ENCODE results near the gene TRMT10C. TPM values are rescaled to one million over a fixed set of nuclear protein-coding genes. Genes with fewer than 3 reads are reported as not detected.
"Not testable (repeated sequence)": the region's sequence is repeated elsewhere in the genome, so short reads cannot be mapped to it uniquely, and the experiment has no call there.

Gene TRMT10C
- total RNA-seq, 1 donor, result 45.4 TPM

DNA sequence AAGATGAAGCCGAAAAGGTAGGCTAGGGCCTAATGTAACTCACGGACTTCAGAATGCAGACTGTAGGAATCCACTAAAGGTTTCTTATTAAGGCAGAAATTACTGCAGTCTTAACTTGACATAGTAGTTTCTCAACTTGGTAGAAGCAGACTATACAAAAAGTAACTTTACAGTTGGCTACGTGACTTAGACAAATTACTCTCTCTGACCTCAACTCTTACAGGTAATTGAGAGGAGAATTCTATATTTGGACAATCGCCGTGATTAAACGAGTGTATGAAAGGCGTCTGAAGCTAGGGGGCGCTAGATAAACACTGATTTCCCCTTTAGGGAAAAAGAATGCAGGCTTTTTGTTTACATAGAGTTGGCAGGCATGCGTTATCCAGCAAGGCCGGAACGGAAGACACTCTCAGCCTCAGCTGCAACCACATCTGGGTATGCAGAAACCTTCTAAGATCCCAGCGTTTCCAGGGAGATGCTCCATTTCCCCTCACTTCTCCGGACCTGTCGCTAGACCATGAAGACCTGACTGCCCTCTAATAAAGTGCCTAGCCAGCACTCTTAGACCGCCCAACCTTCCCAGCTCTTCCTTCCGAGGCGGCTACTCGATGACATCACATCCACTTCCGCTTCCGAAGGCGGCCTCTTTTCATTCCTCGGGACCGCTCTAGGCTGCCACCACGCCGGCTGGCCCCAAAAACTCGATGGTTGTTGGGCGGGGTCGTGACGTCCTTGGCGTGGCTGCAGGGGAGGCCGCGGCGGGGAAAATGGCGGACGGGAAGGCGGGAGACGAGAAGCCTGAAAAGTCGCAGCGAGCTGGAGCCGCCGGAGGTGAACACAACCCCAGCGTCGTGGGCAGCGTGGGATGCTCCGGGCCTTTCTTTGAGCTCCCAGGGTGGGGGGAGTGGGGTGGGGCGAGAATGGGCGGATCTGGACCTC lies 12.1 kb downstream of the TRMT10C start, which contains the start of gene PCNP:
Gene PCNP, plus strand, starts transcription at position 732 of the 939 bp plus-strand sequence. Its CDS starts 36 bp downstream, at position 768.
- Histone ChIP-seq H3K27me3 (ENCODE audit: insufficient read depth, low read length) (no peaks in the 10 kb centered on the region), H3K4me3 (ENCODE audit: low read length) (peak within 1 kb of the TSS; percentile 80), H3K9me3 (ENCODE audit: low read depth, low read length) (no peaks in the 10 kb centered on the region), H3K4me1 (ENCODE audit: insufficient read depth, low read length) (peaks cover 30% of the 10 kb centered on the region)

DNA sequence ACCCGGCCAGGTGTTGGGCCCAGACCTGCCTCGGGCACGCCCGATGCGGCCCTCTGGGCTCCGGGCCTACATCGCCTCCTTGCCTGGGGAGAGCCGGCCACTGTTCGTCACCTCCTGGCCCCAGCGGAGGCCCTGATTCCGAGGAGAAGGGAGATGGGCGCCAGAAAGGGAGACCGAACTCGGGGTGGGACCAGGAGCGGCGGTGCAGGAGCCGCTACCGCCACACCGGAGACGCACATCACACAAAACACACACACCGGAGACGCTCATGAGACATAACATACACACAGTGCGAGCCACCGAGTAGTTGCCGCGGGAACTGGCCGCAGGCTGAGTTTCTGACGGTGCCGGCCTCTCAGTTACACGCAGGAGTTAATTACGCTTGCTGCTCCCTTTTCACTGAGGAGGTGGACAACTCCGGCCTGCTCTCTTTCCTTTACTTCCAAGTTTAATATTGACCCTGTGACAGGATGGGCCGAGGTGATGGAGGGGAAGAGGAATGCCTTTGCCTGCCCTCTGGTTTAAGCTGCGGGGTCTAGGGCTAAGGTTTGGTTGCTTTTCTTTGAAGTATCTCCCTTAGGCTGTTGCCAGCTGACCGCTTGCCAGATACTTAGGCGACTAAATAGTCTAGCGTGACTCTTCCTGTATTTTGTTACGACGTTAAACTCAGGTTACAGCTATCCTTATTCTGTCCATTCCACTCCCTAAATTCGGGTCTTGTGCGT lies 12.9 kb downstream of the TRMT10C start:
- H3K4me3 ChIP-seq (ENCODE audit: low read length), result peak overlapping the region; percentile 80
- H3K9me3 ChIP-seq (ENCODE audit: low read depth, low read length), result no peaks in the 10 kb centered on the region
- no peaks in the 10 kb centered on the region for H3K27me3 ChIP-seq (ENCODE audit: insufficient read depth, low read length)
- peaks cover 30% of the 10 kb centered on the region for H3K4me1 ChIP-seq (ENCODE audit: insufficient read depth, low read length)

DNA sequence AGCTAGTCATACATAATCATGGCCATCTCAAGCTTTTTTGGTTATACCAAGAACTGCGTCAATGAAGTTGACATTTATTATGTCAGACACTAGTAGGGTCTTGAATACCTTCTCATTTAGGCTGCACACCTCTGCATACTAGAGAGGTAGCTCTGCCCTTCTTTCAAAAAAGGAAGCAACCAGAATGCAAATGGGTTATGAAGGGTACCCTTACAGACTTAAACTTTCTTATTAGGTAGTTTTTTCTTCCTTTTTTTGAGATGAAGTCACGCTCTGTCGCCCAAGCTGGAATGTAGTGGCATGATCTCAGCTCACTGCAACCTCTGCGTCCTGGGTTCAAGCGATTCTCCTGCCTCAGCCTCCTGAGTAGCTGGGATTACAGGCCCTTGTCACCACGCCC lies 15.6 kb downstream of the TRMT10C start:
- Histone ChIP-seq H3K4me1 (ENCODE audit: insufficient read depth, low read length) (peaks cover 26% of the 10 kb centered on the region), H3K27me3 (ENCODE audit: insufficient read depth, low read length) (no peaks in the 10 kb centered on the region), H3K4me3 (ENCODE audit: low read length) (no peak overlapping the region), H3K9me3 (ENCODE audit: low read depth, low read length) (no peaks in the 10 kb centered on the region)

DNA sequence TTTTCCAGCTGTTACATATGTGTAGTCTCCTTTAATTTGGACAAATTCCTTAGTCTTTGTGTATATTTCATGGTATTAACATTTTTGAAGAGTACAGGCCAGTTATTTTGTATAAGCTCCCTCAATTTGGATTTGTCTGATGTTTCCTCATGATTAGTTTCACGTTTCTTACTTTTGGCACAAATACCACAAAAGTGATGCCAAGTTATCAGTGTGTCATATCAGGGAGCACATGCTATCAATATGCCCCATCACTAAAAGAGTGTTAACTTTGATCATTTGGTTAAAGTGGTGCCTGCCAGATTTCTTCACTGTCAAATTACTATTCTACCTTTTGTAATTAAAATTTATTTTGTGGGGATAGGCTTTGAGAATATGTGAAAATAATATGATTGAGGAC lies 26.9 kb downstream of the TRMT10C start:
- H3K9me3 ChIP-seq (ENCODE audit: low read depth, low read length), result no peaks in the 10 kb centered on the region
- no peak overlapping the region for H3K4me3 ChIP-seq (ENCODE audit: low read length)
- no peaks in the 10 kb centered on the region for H3K4me1 ChIP-seq (ENCODE audit: insufficient read depth, low read length)
- H3K27me3 ChIP-seq (ENCODE audit: insufficient read depth, low read length), result no peaks in the 10 kb centered on the region

DNA sequence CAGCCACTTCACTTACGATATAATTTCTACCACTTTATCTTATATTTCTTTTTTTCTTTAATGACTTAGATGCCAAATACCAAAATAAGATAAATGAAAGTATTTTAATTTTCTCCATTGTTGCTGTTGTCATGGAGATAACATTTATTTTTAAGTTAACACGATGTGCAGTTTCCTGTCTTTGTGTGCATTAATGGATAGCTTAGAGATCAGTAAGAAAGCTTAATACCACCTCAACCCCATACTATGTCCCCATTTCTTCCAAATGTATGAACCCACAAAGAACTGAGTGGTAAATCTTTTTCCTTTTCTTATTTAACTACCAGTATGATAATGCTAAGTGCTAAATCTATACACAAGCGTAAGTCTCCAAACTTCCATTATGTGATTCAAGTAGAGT lies 29.4 kb downstream of the TRMT10C start:
- H3K27me3 ChIP-seq (ENCODE audit: insufficient read depth, low read length), result no peaks in the 10 kb centered on the region
- H3K4me1 ChIP-seq (ENCODE audit: insufficient read depth, low read length), result no peaks in the 10 kb centered on the region
- no peak overlapping the region for H3K4me3 ChIP-seq (ENCODE audit: low read length)
- H3K9me3 ChIP-seq (ENCODE audit: low read depth, low read length), result no peaks in the 10 kb centered on the region

DNA sequence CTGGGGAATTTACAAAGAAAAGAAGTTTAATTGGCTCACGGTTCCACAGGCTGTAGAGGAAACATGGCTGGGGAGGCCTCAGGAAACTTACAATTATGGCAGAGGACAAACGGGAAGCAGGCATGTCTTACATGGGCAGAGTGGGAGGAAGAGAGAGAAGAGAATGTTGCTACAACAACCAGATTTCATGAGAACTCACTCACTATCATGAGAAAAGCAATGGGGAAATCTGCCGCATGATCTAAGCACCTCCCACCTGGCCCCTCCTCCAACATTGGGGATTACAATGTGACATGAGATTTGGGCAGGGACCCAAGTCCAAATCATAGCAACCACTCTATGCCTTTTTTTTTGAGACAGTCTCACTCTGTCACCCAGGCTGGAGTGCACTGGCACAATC lies 41.1 kb downstream of the TRMT10C start:
- no peaks in the 10 kb centered on the region for H3K9me3 ChIP-seq (ENCODE audit: low read depth, low read length)
- no peaks in the 10 kb centered on the region for H3K4me1 ChIP-seq (ENCODE audit: insufficient read depth, low read length)
- H3K4me3 ChIP-seq (ENCODE audit: low read length), result no peak overlapping the region
- no peaks in the 10 kb centered on the region for H3K27me3 ChIP-seq (ENCODE audit: insufficient read depth, low read length)

DNA sequence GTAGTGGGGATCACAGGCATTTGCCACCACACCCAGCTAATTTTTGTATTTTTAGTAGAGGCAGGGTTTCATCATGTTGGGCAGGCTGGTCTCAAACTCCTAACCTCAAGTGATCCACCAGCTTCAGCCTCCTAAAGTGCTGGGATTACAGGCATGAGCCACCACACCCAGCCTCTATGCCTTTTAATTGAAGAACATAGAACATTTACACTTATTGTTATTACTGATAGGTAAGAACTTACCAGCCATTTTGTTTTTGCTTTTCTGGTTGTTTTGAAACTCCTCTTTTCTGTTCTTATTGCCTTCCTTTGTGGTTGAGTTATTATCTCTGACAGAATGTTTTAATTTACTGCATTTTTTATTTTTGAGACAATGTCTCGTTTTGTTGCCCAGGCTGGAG lies 41.5 kb downstream of the TRMT10C start:
- no peak overlapping the region for H3K4me3 ChIP-seq (ENCODE audit: low read length)
- H3K27me3 ChIP-seq (ENCODE audit: insufficient read depth, low read length), result no peaks in the 10 kb centered on the region
- no peaks in the 10 kb centered on the region for H3K4me1 ChIP-seq (ENCODE audit: insufficient read depth, low read length)
- no peaks in the 10 kb centered on the region for H3K9me3 ChIP-seq (ENCODE audit: low read depth, low read length)

DNA sequence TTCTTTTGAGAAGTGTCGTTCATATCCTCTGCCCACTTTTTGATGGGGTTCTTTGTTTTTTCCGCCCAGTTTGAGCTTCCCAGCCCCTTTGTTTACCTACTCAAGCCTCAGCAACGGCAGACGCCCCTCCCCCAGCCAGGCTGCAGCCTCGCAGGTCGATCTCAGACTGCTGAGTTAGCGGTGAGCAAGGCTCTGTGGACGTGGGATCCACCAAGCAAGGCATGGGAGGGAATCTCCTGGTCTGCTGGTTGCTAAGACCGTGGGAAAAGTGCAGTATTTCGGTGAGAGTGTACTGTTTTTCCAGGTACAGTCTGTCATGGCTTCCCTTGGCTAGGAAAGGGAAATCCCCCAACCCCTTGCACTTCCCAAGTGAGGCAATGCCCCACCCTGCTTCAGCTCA lies 43.7 kb downstream of the TRMT10C start:
- H3K4me1 ChIP-seq (ENCODE audit: insufficient read depth, low read length); H3K9me3 ChIP-seq (ENCODE audit: low read depth, low read length); H3K27me3 ChIP-seq (ENCODE audit: insufficient read depth, low read length); H3K4me3 ChIP-seq (ENCODE audit: low read length): not testable (repeated sequence)

DNA sequence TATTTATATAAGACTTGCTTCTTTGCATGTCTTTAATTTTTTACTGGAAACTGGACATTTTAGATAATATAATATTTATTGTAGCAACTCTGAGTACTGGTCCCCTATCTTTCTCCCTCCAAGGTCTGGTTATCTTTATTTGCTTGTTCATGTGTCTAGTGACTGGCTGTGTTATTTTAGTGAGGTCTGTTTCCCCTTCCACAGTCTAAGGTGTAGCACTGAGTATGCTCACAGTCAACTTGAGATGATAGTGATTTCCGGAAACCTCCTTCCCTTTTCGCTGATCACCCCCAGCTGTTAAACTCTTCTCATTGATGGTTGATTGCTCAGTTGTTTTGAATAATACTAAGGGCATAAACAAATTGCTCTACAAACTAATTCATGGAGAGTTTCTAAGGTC lies 49.4 kb downstream of the TRMT10C start:
- Histone ChIP-seq H3K27me3 (ENCODE audit: insufficient read depth, low read length) (no peaks in the 10 kb centered on the region), H3K4me3 (ENCODE audit: low read length) (no peak overlapping the region), H3K9me3 (ENCODE audit: low read depth, low read length) (no peaks in the 10 kb centered on the region), H3K4me1 (ENCODE audit: insufficient read depth, low read length) (no peaks in the 10 kb centered on the region)

DNA sequence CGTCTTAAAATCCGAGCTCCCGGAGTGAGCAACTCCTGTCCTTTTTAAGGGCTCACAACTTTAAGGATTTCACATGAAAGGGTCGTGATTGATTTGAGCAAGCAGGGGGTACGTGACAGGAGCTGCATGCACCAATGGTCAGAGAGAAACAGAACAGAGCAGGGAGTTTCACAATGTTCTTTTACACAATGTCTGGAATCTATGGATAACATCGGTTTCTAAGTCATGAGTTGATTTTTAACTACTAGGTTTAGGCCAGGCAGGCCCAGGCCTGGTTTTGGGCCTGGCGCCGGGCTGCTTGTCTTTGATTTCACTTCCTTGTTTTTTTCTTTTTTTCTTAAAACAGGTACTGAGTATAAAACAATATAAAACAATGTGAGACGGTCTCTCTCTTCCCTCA lies 51.3 kb downstream of the TRMT10C start:
- H3K4me1 ChIP-seq (ENCODE audit: insufficient read depth, low read length); H3K9me3 ChIP-seq (ENCODE audit: low read depth, low read length); H3K27me3 ChIP-seq (ENCODE audit: insufficient read depth, low read length); H3K4me3 ChIP-seq (ENCODE audit: low read length): not testable (repeated sequence)

DNA sequence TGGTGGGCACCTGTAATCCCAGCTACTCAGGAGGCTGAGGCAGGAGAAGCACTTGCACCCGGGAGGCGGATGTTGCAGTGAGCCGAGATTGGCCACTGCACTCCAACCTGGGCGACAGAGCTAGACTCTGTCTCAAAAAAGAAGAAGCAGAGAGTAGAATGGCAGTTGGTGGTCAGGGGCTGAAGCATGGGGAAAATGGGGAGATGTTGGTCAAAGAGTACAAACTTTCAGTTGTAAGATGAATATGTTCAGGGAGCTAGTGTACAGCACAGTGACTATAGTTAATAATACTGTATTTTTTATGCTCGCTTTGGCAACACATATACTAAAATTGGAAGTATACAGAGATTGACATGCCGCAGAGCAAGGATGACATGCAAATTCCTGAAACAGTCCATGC lies 53.9 kb downstream of the TRMT10C start:
- H3K9me3 ChIP-seq (ENCODE audit: low read depth, low read length), result no peaks in the 10 kb centered on the region
- no peaks in the 10 kb centered on the region for H3K27me3 ChIP-seq (ENCODE audit: insufficient read depth, low read length)
- no peak overlapping the region for H3K4me3 ChIP-seq (ENCODE audit: low read length)
- no peaks in the 10 kb centered on the region for H3K4me1 ChIP-seq (ENCODE audit: insufficient read depth, low read length)

Other genes starting within 250 kb of the TRMT10C start
- gene IMPG2, start 241.3 kb upstream of the TRMT10C start, total RNA-seq, result 0.84 TPM
- 37.2 TPM for gene SENP7, start 48.7 kb upstream of the TRMT10C start, total RNA-seq
- 193 TPM for gene PCNP, start 12.3 kb downstream of the TRMT10C start, total RNA-seq
- gene ZBTB11, start 115.3 kb downstream of the TRMT10C start, total RNA-seq, result 96.2 TPM
- gene RPL24, start 124.8 kb downstream of the TRMT10C start, total RNA-seq, result 2,166 TPM
- gene CEP97, start 162.7 kb downstream of the TRMT10C start, total RNA-seq, result 8.8 TPM
- gene NXPE3, start 217.3 kb downstream of the TRMT10C start, total RNA-seq, result 20.3 TPM

All from mononuclear cell (primary cell).